Spleen (tissue), 7 donors: Measurements from ENCODE around the gene PPP3CA.

Experiments used
- CTCF ChIP-seq, 11 experiments: fragments of 200-600 bp in 7 of 11; fragments of 450-650 bp in 4 of 11; sonication (generic) in 4 of 11; IDR thresholded peaks in 8 of 11; conservative IDR thresholded peaks in 3 of 11; 1 replicate in 7 of 11; 2 replicates in 4 of 11; pipeline versions ENCODE4 v1.4.0 to v1.8.0; 2016 to 2021; ENCODE audit warnings: antibody characterized with exemption in 11 of 11, inconsistent platforms in 4 of 11, mild to moderate bottlenecking in 1 of 11
- POLR2A ChIP-seq, 3 donors: fragments of 450-650 bp; IDR thresholded peaks; one replicate each; pipeline ENCODE4 v1.5.1; 2017; ENCODE audit warnings: antibody characterized with exemption in 3 of 3, mild to moderate bottlenecking in 1 of 3
- POLR2AphosphoS5 ChIP-seq, 3 donors: sonication (generic); formaldehyde crosslinking; IDR thresholded peaks; one replicate each; pipeline ENCODE4 v1.5.1; 2017; ENCODE audit warnings: antibody characterized with exemption in 3 of 3
- donor health status: DM: no; HTN: no; CAD: no; lungs with moderate emphysema.
- donor health status: DM: no; HTN: no; CAD: no.
- donor health status: DM: no; HTN: no; CAD: no.

GRCh38 chr4:101155368-101155767, 192.0 kb downstream of the PPP3CA start:
- TF ChIP-seq CTCF (IDR thresholded peaks at IDR 0.05 in 8 of 11, conservative IDR thresholded peaks at IDR 0.05 in 3 of 11) = no peak
- TF ChIP-seq POLR2AphosphoS5 (IDR thresholded peaks at IDR 0.05) = no peak
- TF ChIP-seq POLR2A (IDR thresholded peaks at IDR 0.05) = no peak
